SU-DHL-6 (cell line): ENCODE data around the gene SNRNP35.

Experiments
- CTCF ChIP-seq: fragments of 200-600 bp; sonication (generic); IDR thresholded peaks from one replicate; pipeline ENCODE4 v1.5.1; 2017; ENCODE audit warnings: antibody characterized with exemption, mild to moderate bottlenecking, low read length, moderate library complexity; ENCODE audit not compliant: insufficient read depth, poor library complexity, severe bottlenecking
- EZH2phosphoT487 ChIP-seq: fragments of 200-600 bp; sonication (generic), shearing (Covaris generic); conservative IDR thresholded peaks from 2 replicates; pipeline ENCODE4 v1.6.1; 2018; ENCODE audit warnings: mild to moderate bottlenecking, antibody characterized with exemption, low read length, moderate library complexity, mixed read lengths

- TF ChIP-seq CTCF (no peak), EZH2phosphoT487 (no peak)
These were observed 24.9 kb downstream of the SNRNP35 start for GRCh38 chr12:123482876-123483275.
